Measurements from ENCODE around the gene APBA2. TPM values are rescaled to one million over a fixed set of nuclear protein-coding genes. Genes with fewer than 3 reads are reported as not detected.

The APBA2 gene
- total and polyA plus RNA-seq, 3 donors from 2014 or later, result 18.5 to 37.7 (median 29.5) TPM

DNA sequence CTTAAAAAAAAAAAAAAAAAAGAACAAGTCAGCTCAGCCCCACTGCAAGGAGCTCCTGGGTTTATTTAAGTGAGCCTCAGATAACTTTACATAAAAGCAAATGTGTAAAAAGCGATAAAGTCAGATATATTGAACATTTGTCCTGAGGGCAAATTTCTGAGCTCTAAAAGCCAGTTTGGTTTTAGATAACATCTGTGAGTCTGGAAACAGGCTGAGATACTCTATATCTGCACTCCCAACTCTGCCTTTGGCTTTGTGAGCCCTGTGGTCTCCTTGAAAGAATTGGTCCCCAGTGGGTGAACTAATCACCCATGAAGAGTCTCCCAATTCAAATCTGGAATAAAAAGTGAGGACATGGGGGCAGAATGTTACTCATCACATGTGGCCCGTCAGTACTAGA, 104.6 kb downstream of the APBA2 start:
- intact Hi-C loops (cut with DNase I; ENCODE audit: low total_unique reads), result no loop called here
- TF ChIP-seq CTCF (IDR thresholded peaks at IDR 0.05), result no peak
- Histone ChIP-seq H3K4me1 (peaks cover 14% of the 10 kb centered on the region), H3K27me3 (no peaks in the 10 kb centered on the region), H3K27ac (no peak overlapping the region), H3K4me3 (no peak overlapping the region), H3K36me3 (ENCODE audit: low read depth, missing control alignments) (no peaks in the 10 kb centered on the region), H3K9me3 (no peaks in the 10 kb centered on the region)
- DNase-seq, result no peak
- WGBS, 2 donors, result 82 to 96% methylated on average over 2 of the region's 2 CpGs

DNA sequence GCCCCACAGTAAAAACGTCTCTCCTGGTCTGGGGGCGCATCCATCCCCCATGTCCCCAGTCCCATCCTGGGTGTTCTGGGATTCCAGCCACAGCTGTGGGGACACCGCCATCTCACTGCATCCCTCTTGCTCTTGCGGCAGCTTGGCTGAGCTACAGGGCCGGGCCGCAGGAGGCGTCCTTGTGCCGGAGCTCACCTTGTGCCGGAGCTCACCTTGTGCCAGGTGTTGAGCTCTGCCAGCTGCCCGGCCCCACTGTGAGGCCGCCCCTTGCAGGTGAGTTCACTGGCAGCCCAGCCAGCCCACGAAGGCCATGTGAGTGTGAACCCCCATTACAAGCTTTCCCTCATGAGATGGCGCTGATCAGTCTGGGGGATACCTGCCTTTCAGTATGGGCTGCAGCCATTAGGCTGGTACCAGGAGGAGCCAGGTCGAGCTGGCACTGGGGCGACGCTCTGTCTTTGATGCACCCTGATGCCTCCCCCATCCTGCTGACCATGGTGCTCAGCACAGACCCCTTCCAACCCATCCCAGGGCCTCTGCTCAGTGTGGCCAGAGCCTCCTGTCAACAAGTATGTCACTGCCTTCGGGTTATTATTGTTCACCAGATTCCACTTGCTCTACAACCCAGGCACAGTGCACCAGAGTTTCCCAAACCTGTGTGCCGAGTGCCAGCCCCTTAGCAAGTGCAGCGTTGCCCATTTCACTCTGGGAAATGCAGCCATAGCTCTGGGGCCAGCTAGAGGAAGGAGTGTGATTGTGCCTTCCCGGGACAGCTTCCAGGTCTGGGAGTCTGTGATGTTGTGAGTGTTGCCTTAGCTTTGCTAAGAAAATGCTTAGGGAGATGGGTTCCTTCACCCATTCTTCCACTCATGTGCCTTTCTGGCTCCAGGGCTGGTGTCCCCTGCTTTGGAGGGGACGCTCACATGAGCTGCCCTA, 105.7 kb downstream of the APBA2 start:
- no peaks in the 10 kb centered on the region for H3K9me3 ChIP-seq
- no peak for TF ChIP-seq POLR2A (IDR thresholded peaks at IDR 0.05)
- no peak for TF ChIP-seq CTCF (IDR thresholded peaks at IDR 0.05)
- H3K4me1 ChIP-seq, result peaks cover 13% of the 10 kb centered on the region
- intact Hi-C loops (cut with DNase I; ENCODE audit: low total_unique reads), result no loop called here
- H3K27ac ChIP-seq, result no peak overlapping the region
- no peak for DNase-seq
- no peaks in the 10 kb centered on the region for H3K36me3 ChIP-seq (ENCODE audit: low read depth, missing control alignments)
- 92 to 97% methylated on average over 13 to 20 of the region's 21 CpGs for WGBS, 2 donors
- H3K4me3 ChIP-seq, result no peak overlapping the region
- no peaks in the 10 kb centered on the region for H3K27me3 ChIP-seq

- TF ChIP-seq POLR2A (IDR thresholded peaks at IDR 0.05) (no peak), CTCF (IDR thresholded peaks at IDR 0.05) (no peak)
- Histone ChIP-seq H3K4me3 (no peak overlapping the region), H3K27ac (peak overlapping the region in 1 of 2 donors; percentile 31), H3K27me3 (no peaks in the 10 kb centered on the region), H3K4me1 (peaks cover 13% of the 10 kb centered on the region), H3K36me3 (ENCODE audit: low read depth, missing control alignments) (no peaks in the 10 kb centered on the region), H3K9me3 (no peaks in the 10 kb centered on the region)
- DNase-seq, result no peak
- intact Hi-C loops (cut with DNase I; ENCODE audit: low total_unique reads), result no loop called here
- WGBS, 2 donors, result 85 to 88% methylated on average over 6 of the region's 6 CpGs
These were observed 106.6 kb downstream of the APBA2 start for GRCh38 chr15:28992336-28992864.

DNA sequence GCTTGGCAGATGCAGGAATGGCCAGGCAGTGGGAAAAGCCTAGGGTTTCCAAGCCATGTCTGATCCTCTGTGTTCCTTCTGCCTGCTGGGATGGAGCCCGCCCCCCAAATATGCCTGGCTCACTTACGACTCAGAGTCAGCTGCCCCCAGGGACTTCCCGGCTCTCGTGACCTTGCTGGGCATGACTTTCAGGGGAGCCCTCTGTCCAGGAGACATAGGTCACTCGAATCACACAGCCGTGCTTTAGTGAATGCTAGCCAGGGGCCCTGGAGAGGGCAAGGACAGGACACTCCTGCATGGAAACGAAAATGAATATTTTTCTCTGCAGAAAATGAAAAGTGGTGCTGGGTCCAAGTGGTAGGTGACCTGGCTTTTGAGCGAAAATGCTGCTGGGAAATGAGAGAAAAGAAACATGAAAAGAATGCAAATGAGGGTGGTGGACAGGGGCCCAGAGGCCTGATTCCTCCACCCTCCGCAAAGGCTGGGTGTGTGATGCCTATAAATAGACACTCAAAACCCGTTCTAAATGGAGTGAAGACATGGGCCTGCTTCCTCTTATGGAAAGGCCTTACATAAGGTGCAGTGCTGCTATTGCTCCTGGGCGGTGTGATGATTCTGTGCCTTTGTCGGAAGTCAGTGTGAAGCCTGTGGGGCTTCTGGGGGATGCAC, 107.4 kb downstream of the APBA2 start:
- Histone ChIP-seq H3K9me3 (no peaks in the 10 kb centered on the region), H3K36me3 (ENCODE audit: low read depth, missing control alignments) (no peaks in the 10 kb centered on the region), H3K27me3 (no peaks in the 10 kb centered on the region), H3K4me3 (no peak overlapping the region), H3K27ac (peak overlapping the region; percentile 39 to 70), H3K4me1 (peaks cover 13% of the 10 kb centered on the region)
- peak; percentile 40 for DNase-seq
- TF ChIP-seq CTCF (IDR thresholded peaks at IDR 0.05) (no peak), POLR2A (IDR thresholded peaks at IDR 0.05) (no peak)
- 47 to 55% methylated on average over 10 to 12 of the region's 12 CpGs for WGBS, 2 donors
- intact Hi-C loops (cut with DNase I; ENCODE audit: low total_unique reads), result no loop called here
